ENCODE measurements around the gene AGFG2. TPM values are rescaled to one million over a fixed set of nuclear protein-coding genes. Genes with fewer than 3 reads are reported as not detected.
"Not testable (repeated sequence)": the region's sequence is repeated elsewhere in the genome, so short reads cannot be mapped to it uniquely, and the experiment has no call there.

AGFG2 gene
- total RNA-seq, 1 experiment from 2014 or later: 11.2 TPM

DNA sequence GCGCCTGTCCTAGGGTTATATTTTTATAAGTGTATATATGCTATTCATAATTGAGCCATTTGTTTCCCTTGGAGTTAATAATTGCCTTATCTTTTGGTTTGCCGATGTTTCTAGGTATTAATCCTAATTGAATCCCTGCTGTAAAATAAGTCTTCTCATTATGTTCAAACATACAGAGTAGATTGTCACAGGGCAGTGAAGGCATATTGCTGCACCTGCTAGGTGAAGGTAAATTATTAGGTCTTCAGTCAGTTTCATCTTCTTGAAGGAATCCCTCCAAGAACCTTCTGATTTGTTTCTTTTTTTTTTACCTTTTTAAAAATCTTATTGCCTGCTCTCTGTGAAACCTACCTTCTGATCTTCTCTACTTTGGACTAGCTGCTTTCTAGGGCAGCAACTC lies 17.9 kb upstream of the AGFG2 start:
- Mint-ChIP-seq H3K9me3 (peaks cover 12 to 19% of the 10 kb centered on the region in 2 experiments), H3K36me3 (ENCODE audit: insufficient read depth in 1 of 3, low read depth in 3 of 3) (no peaks in the 10 kb centered on the region; a peak in 2 of 7 replicates), H3K27me3 (ENCODE audit: low read depth) (peaks cover 3% of the 10 kb centered on the region; the same call in 1 of the 2 replicates), H3K4me1 (peaks cover 2 to 3% of the 10 kb centered on the region in 2 experiments; a peak in 3 of 4 replicates), H3K27ac (no peak overlapping the region), H3K4me3 (no peak overlapping the region)
- Histone ChIP-seq H2BK120ac (ENCODE audit: low read depth, low read length, poor library complexity, severe bottlenecking) (no peak overlapping the region), H3K23me2 (ENCODE audit: insufficient read length, low read depth, low read length, poor library complexity, severe bottlenecking) (no peaks in the 10 kb centered on the region), H3K79me2 (ENCODE audit: insufficient read depth, low read length) (no peaks in the 10 kb centered on the region), H3K4me1 (ENCODE audit: insufficient read depth, low read length) (no peaks in the 10 kb centered on the region), H3T11ph (ENCODE audit: low read length) (no peak overlapping the region), H3K18ac (ENCODE audit: insufficient read length, low read depth, low read length) (no peak overlapping the region), H4K5ac (ENCODE audit: insufficient read length, low read depth, low read length) (no peak overlapping the region), H4K20me1 (ENCODE audit: control insufficient read depth, insufficient read depth, insufficient read length) (no peaks in the 10 kb centered on the region), H3K4ac (ENCODE audit: low read depth, low read length) (no peak overlapping the region), H3K9me3 (ENCODE audit: control insufficient read depth, low read depth, low read length) (no peaks in the 10 kb centered on the region), H2AK5ac (ENCODE audit: insufficient read length, low read length) (no peak overlapping the region), H3K4me2 (ENCODE audit: insufficient read depth, insufficient read length, low read length) (no peak overlapping the region), H3K79me1 (ENCODE audit: insufficient read depth, low read depth, low read length, poor library complexity, severe bottlenecking) (no peaks in the 10 kb centered on the region), H3K56ac (ENCODE audit: insufficient read length, low read depth, low read length) (no peak overlapping the region), H2BK5ac (ENCODE audit: insufficient read length, low read length) (no peak overlapping the region), H3K27me3 (ENCODE audit: insufficient read depth, low read length) (no peaks in the 10 kb centered on the region), H2BK12ac (ENCODE audit: insufficient read length, low read depth, low read length) (no peak overlapping the region), H4K8ac (replicated peaks; ENCODE audit: insufficient read length, low read depth, low read length) (no peak overlapping the region), H3K27ac (ENCODE audit: insufficient read length, low read depth, low read length) (no peak overlapping the region), H2BK20ac (ENCODE audit: low read depth, low read length, poor library complexity, severe bottlenecking) (no peak overlapping the region), H3K23ac (ENCODE audit: insufficient read length, low read depth, low read length) (no peak overlapping the region), H2BK15ac (ENCODE audit: low read depth, low read length) (no peak overlapping the region), H4K91ac (ENCODE audit: insufficient read length, low read depth, low read length) (no peak overlapping the region), H2AFZ (ENCODE audit: low read length) (no peak overlapping the region), H3K14ac (ENCODE audit: insufficient read depth, low read length) (no peak overlapping the region), H3K9ac (ENCODE audit: extremely low read depth, insufficient read length, low read length) (no peak overlapping the region)
- DNase-seq: no peak
- WGBS (ENCODE audit: extremely low coverage, insufficient read length, low lambda C conversion rate): no CpG with 5 or more reads among the region's 2 CpGs
- no peak for TF ChIP-seq CTCF (conservative IDR thresholded peaks at IDR 0.05)

- H3K36me3 Mint-ChIP-seq (ENCODE audit: insufficient read depth in 1 of 3, low read depth in 3 of 3); H4K20me1 ChIP-seq (ENCODE audit: control insufficient read depth, insufficient read depth, insufficient read length); DNase-seq; H2BK12ac ChIP-seq (ENCODE audit: insufficient read length, low read depth, low read length); H2AK5ac ChIP-seq (ENCODE audit: insufficient read length, low read length); H3K4me3 Mint-ChIP-seq; H3K18ac ChIP-seq (ENCODE audit: insufficient read length, low read depth, low read length); H3K27me3 ChIP-seq (ENCODE audit: insufficient read depth, low read length); H2BK5ac ChIP-seq (ENCODE audit: insufficient read length, low read length); H2BK120ac ChIP-seq (ENCODE audit: low read depth, low read length, poor library complexity, severe bottlenecking); H2BK15ac ChIP-seq (ENCODE audit: low read depth, low read length); H3K56ac ChIP-seq (ENCODE audit: insufficient read length, low read depth, low read length); H3K23me2 ChIP-seq (ENCODE audit: insufficient read length, low read depth, low read length, poor library complexity, severe bottlenecking); H3K4me1 ChIP-seq (ENCODE audit: insufficient read depth, low read length); H3K79me2 ChIP-seq (ENCODE audit: insufficient read depth, low read length); H3K27ac ChIP-seq (ENCODE audit: insufficient read length, low read depth, low read length); H3K9me3 ChIP-seq (ENCODE audit: control insufficient read depth, low read depth, low read length); H3K27me3 Mint-ChIP-seq (ENCODE audit: low read depth); H3T11ph ChIP-seq (ENCODE audit: low read length); H2AFZ ChIP-seq (ENCODE audit: low read length); H3K14ac ChIP-seq (ENCODE audit: insufficient read depth, low read length); H3K27ac Mint-ChIP-seq; H4K8ac ChIP-seq (replicated peaks; ENCODE audit: insufficient read length, low read depth, low read length); H4K5ac ChIP-seq (ENCODE audit: insufficient read length, low read depth, low read length); H3K9ac ChIP-seq (ENCODE audit: extremely low read depth, insufficient read length, low read length); H3K23ac ChIP-seq (ENCODE audit: insufficient read length, low read depth, low read length); H3K4me1 Mint-ChIP-seq; H3K4ac ChIP-seq (ENCODE audit: low read depth, low read length); H4K91ac ChIP-seq (ENCODE audit: insufficient read length, low read depth, low read length); H2BK20ac ChIP-seq (ENCODE audit: low read depth, low read length, poor library complexity, severe bottlenecking); H3K79me1 ChIP-seq (ENCODE audit: insufficient read depth, low read depth, low read length, poor library complexity, severe bottlenecking); H3K4me2 ChIP-seq (ENCODE audit: insufficient read depth, insufficient read length, low read length): not testable (repeated sequence)
- H3K9me3 Mint-ChIP-seq: peaks cover 12 to 16% of the 10 kb centered on the region in 2 experiments
- no CpG with 5 or more reads among the region's 3 CpGs for WGBS (ENCODE audit: extremely low coverage, insufficient read length, low lambda C conversion rate)
Measured at GRCh38 chr7:100521909-100522593, 17.0 kb upstream of the AGFG2 start.
